ENCODE data around the gene LGR4. TPM values are rescaled to one million over a fixed set of nuclear protein-coding genes. Genes with fewer than 3 reads are reported as not detected.
"Not testable (repeated sequence)": the region's sequence is repeated elsewhere in the genome, so short reads cannot be mapped to it uniquely, and the experiment has no call there.

LGR4 gene
- total RNA-seq, 1 experiment from 2014 or later, result 44.2 TPM

DNA sequence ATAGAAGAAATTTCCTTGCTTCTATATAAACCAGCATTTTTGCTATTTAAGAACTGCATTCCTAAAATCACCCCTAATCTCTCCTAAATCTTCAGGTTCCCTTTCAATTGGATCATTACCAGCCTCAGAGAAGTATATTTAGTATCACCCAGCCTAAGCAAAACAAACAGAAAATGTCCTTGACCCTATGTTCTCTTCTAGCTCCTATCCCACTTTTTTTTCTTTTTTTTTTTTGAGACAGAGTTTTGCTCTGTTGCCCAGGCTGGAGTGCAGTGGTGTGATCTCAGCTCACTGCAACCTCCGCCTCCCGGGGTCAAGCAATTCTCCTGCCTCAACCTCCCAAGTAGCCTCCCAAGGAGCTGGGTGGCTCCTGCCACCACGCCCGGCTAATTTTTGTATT, 137.8 kb downstream of the LGR4 start:
- not testable (repeated sequence) for H3K4me3 ChIP-seq

DNA sequence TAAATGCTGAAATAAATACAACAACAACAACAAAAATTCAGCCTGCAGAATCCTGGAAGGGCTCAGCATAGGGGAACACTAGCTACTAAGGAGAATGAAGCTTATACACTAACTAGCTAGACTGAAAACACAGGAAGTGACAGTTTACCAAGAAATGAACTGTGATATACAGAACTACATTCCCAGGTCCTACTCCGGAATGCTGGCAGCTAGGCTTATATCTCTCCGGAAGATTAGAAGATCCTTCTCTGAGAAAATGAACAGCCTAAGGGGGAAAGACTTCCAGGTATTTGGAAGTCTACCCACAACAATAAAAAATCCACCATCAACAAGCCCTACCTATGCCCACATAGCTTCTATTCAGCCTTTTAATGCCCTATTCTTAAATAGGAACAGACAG, 140.6 kb downstream of the LGR4 start:
- peaks cover 13% of the 10 kb centered on the region for H3K9me3 ChIP-seq (replicated peaks)
- H3K36me3 ChIP-seq, result peaks cover 14% of the 10 kb centered on the region
- no peak overlapping the region for H3K4me3 ChIP-seq
- peaks cover 34% of the 10 kb centered on the region for H3K4me1 ChIP-seq
- peak in 1 of 2 experiments; percentile 28 for DNase-seq
- H3K27ac ChIP-seq, result 0 out of 2 replicates have a peak overlapping the region, but pooled peaks have one; percentile 13
- H3K27me3 ChIP-seq, result no peaks in the 10 kb centered on the region

More for the DNA sequence above, 137.8 kb downstream of the LGR4 start:
- peaks cover 28% of the 10 kb centered on the region for H3K36me3 ChIP-seq
- not testable (repeated sequence) for DNase-seq; H3K9me3 ChIP-seq (replicated peaks); H3K27me3 ChIP-seq; H3K27ac ChIP-seq
- peaks cover 29% of the 10 kb centered on the region for H3K4me1 ChIP-seq

DNA sequence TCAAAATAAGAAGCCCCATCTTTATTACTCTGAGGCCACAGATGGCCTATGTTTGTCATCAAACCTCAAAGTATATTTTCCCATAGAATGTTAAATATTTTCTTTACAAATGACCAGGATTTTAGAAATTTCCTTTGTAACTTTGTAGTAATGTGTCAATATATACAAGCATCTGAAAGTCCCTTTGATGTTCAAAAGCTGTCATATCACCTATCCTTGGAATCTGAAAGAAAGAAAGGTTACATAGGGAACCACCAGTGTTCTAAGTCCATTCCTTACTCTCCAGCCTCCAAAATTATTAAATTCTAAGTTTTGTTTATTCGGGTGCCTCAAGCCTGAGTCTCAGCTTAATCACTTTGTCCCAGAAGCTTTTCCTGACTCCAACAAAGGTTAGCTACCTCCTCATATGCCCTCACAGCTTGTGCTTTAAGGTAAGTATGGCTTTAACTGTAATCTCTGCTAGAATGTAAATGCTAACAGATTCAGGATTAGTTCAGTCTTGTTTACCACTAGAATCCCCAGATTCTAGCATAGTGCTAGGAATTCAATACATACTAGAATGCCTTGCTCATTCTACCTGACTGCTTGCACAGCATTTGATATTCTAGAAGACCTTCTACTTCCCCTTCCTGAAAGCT, 141.8 kb downstream of the LGR4 start:
- H3K4me1 ChIP-seq, result peaks cover 34% of the 10 kb centered on the region
- DNase-seq, result no peak
- H3K27me3 ChIP-seq, result no peaks in the 10 kb centered on the region
- no peak overlapping the region for H3K4me3 ChIP-seq
- peaks cover 21% of the 10 kb centered on the region for H3K9me3 ChIP-seq (replicated peaks)
- peak overlapping the region; percentile 66 for H3K27ac ChIP-seq
- peaks cover 8% of the 10 kb centered on the region for H3K36me3 ChIP-seq

DNA sequence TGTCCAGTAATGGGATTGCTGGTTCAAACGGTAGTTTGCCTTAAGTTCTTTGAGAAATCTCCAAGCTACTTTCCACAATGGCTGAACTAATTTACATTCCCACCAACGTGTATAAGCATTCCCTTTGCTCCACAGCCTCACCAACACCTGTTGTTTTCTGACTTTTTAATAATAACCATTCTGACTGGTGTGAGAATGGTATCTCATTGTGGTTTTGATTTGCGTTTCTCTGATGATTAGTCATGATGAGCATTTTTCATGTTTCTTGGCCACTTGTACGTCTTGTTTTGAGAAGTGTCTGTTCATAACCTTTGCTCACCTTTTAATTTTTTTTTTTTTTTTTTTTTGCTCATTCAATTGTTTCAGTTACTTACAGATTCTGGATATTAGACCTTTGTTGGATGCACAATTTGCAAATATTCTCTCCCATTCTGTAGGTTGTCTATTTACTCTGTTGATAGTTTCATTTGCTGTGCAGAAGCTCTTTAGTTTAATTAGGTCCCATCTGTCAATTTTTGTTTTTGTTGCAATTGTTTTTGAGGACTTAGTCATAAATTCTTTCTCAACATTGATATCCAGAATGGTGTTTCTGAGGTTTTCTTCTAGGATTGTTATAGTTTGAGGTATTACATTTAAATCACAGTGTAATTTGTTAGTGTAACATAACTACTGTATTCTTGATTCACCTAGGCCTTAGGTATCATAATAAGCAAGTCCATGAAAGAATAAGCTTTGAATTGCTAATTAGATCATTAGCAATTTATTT, 142.5 kb downstream of the LGR4 start:
- H3K27me3 ChIP-seq, result no peaks in the 10 kb centered on the region
- peaks cover 21% of the 10 kb centered on the region for H3K9me3 ChIP-seq (replicated peaks)
- peak overlapping the region; percentile 66 for H3K27ac ChIP-seq
- H3K4me3 ChIP-seq, result no peak overlapping the region
- DNase-seq, result peak; percentile 29 to 60
- peaks cover 3% of the 10 kb centered on the region; the same call in 1 of the 2 replicates for H3K36me3 ChIP-seq
- H3K4me1 ChIP-seq, result peaks cover 34% of the 10 kb centered on the region

- H3K4me1 ChIP-seq, result peaks cover 34% of the 10 kb centered on the region
- peaks cover 21% of the 10 kb centered on the region for H3K9me3 ChIP-seq (replicated peaks)
- peaks cover 3% of the 10 kb centered on the region; the same call in 1 of the 2 replicates for H3K36me3 ChIP-seq
- H3K27me3 ChIP-seq, result no peaks in the 10 kb centered on the region
- H3K27ac ChIP-seq, result no peak overlapping the region
- DNase-seq, result no peak
- no peak overlapping the region for H3K4me3 ChIP-seq
Observed at GRCh38 chr11:27328614-27329013, 144.0 kb downstream of the LGR4 start.

GRCh38 chr11:27327064-27327463, 145.5 kb downstream of the LGR4 start:
- H3K9me3 ChIP-seq (replicated peaks), result peaks cover 24% of the 10 kb centered on the region
- DNase-seq, result not testable (repeated sequence)

GRCh38 chr11:27322196-27322595, 150.4 kb downstream of the LGR4 start:
- DNase-seq, H3K4me1 ChIP-seq, H3K36me3 ChIP-seq, H3K27ac ChIP-seq, H3K27me3 ChIP-seq, H3K4me3 ChIP-seq: not testable (repeated sequence)
- peaks cover 15% of the 10 kb centered on the region; the same call in 1 of the 2 replicates for H3K9me3 ChIP-seq (replicated peaks)

More at GRCh38 chr11:27327064-27327463, 145.5 kb downstream of the LGR4 start:
- not testable (repeated sequence) for H3K27ac ChIP-seq, H3K27me3 ChIP-seq, H3K36me3 ChIP-seq, H3K4me3 ChIP-seq
- peaks cover 28% of the 10 kb centered on the region for H3K4me1 ChIP-seq

DNA sequence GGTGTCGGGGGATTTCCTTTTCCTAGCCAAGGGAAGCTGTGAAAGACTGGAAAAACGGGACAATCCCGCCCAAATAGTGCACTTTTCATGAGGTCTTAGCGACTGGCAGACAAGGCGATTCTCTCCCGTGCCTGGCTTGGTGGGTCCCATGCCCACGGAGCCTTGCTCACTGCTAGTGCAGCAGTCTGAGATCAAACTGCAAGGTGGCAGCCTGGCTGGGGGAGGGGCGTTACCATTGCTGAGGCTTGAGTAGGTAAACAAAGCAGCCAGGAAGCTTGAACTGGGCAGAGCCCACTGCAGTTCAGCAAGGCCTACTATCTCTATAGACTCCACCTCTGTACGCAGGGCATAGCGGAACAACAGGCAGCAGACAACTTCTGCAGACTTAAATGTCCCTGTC, 151.2 kb downstream of the LGR4 start:
- not testable (repeated sequence) for H3K9me3 ChIP-seq (replicated peaks); H3K4me1 ChIP-seq; H3K27ac ChIP-seq; H3K36me3 ChIP-seq; DNase-seq; H3K27me3 ChIP-seq; H3K4me3 ChIP-seq

DNA sequence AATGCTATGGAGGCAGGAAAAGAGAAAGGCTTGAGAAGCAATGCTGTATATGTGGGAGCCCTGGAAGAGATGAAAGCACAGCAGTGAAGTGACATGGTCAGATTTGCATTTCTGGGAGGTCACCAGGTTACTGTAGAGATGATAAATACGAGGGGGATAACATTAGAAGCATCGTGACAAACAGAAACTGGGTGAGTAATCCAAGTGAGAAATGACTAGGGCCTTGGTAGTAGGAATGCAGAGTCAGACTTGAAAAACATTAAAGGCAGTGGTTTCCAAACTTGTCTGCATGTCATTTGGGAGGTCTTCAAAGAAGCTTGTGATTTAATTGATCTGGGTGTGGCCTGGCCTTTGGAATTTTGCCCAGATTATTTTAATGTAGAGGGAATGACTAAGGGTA, 153.5 kb downstream of the LGR4 start:
- Histone ChIP-seq H3K36me3 (no peaks in the 10 kb centered on the region), H3K9me3 (replicated peaks) (0 out of 2 replicates have a peak, but pooled peaks cover 6% of the 10 kb centered on the region), H3K27me3 (no peaks in the 10 kb centered on the region), H3K4me3 (no peak overlapping the region), H3K4me1 (no peaks in the 10 kb centered on the region), H3K27ac (no peak overlapping the region)
- no peak for DNase-seq

- Histone ChIP-seq H3K27ac (no peak overlapping the region), H3K4me1 (no peaks in the 10 kb centered on the region), H3K27me3 (no peaks in the 10 kb centered on the region), H3K4me3 (no peak overlapping the region), H3K9me3 (replicated peaks) (0 out of 2 replicates have a peak, but pooled peaks cover 6% of the 10 kb centered on the region), H3K36me3 (no peaks in the 10 kb centered on the region)
- peak; percentile 17 to 39 for DNase-seq
Observed at GRCh38 chr11:27317751-27318150, 154.8 kb downstream of the LGR4 start.

Other genes starting within 250 kb of the LGR4 start
- 50.1 and 58.8 TPM in 2 replicates for gene CCDC34, start 109.6 kb downstream of the LGR4 start, total RNA-seq (2014; rRNA removed; shearing (Covaris generic))
- 64.6 and 70.6 TPM in 2 replicates for gene LIN7C, start 34.0 kb upstream of the LGR4 start, total RNA-seq (2014; rRNA removed; shearing (Covaris generic))
- 0.20 and 0.42 TPM in 2 replicates for gene BDNF, start 227.7 kb upstream of the LGR4 start, total RNA-seq (2014; rRNA removed; shearing (Covaris generic))